ENCODE results near the gene EIF5.
A peak's percentile ranks its signal among the peaks of the same experiment; 100 is the strongest.

EIF5 gene

GRCh38 chr14:103333754-103334643, at the start of gene EIF5:
EIF5 (plus strand) TSS chr14:103334237; CDS start chr14:103335861, 1,624 bp downstream.
- DNase-seq = peak; percentile 91

GRCh38 chr14:103284574-103285467, 49.2 kb upstream of the EIF5 start:
- no peak for DNase-seq

- no peak for DNase-seq
These were observed 47.6 kb upstream of the EIF5 start for GRCh38 chr14:103286460-103286859.

- no peak for DNase-seq
These were observed 46.8 kb upstream of the EIF5 start for GRCh38 chr14:103286968-103287850.

- DNase-seq = no peak
These were observed 45.8 kb upstream of the EIF5 start for GRCh38 chr14:103288076-103288766.

- no peak for DNase-seq
These were observed 44.0 kb upstream of the EIF5 start for GRCh38 chr14:103290056-103290455.

- no peak for DNase-seq
These were observed 43.5 kb upstream of the EIF5 start for GRCh38 chr14:103290494-103290893.

- DNase-seq = no peak
These were observed 43.1 kb upstream of the EIF5 start for GRCh38 chr14:103290961-103291360.

GRCh38 chr14:103292426-103293374, 41.3 kb upstream of the EIF5 start:
- DNase-seq = peak; percentile 30

GRCh38 chr14:103293465-103293864, 40.6 kb upstream of the EIF5 start:
- no peak for DNase-seq

GRCh38 chr14:103294091-103294490, 39.9 kb upstream of the EIF5 start:
- DNase-seq = no peak

- DNase-seq = no peak
These were observed 38.0 kb upstream of the EIF5 start for GRCh38 chr14:103296007-103296406.

- no peak for DNase-seq
These were observed 37.0 kb upstream of the EIF5 start for GRCh38 chr14:103296987-103297386.

- DNase-seq = no peak
These were observed 35.4 kb upstream of the EIF5 start for GRCh38 chr14:103298620-103299019.

- no peak for DNase-seq
These were observed 32.3 kb upstream of the EIF5 start for GRCh38 chr14:103301512-103302354.

- DNase-seq = no peak
These were observed 31.1 kb upstream of the EIF5 start for GRCh38 chr14:103302966-103303365.

- DNase-seq = no peak
These were observed 29.3 kb upstream of the EIF5 start for GRCh38 chr14:103304706-103305105.

GRCh38 chr14:103308717-103309616, 25.1 kb upstream of the EIF5 start:
- no peak for DNase-seq
